ENCODE data around the gene MRC1. TPM values are rescaled to one million over a fixed set of nuclear protein-coding genes. Genes with fewer than 3 reads are reported as not detected.

Gene MRC1
- total and polyA plus RNA-seq, 2 donors (not counting 1 experiment from before 2014, with no cell fraction given): 0.12 TPM; not detected in 1

DNA sequence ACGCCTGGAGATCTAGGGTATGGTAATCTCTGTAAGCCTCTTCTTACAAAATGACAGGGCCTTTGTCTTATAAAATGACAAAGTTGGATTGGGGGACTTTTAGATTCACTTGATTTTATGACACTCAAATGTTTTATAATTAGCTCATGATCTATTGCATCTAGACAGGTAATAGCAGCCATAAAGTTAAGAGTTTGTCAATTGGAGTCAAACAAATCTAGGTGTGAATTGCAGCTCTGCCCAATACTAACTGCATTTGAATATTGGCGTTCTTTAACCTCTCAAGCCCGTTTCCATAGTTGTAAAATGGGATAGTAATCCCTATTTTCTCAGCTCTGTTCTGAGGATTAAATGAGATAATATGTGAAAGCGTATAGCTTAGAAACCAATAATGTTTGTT is 14.1 kb upstream of the MRC1 start:
- H3K27me3 ChIP-seq (replicated peaks in 1 of 4; ENCODE audit: control extremely low read depth in 1 of 4, control insufficient read depth in 3 of 4, insufficient read depth in 4 of 4, low read length in 3 of 4): no peaks in the 10 kb centered on the region
- Mint-ChIP-seq H3K9me3 (ENCODE audit: insufficient read depth) (no peaks in the 10 kb centered on the region), H3K27ac (no peak overlapping the region), H3K4me3 (no peak overlapping the region), H3K4me1 (no peaks in the 10 kb centered on the region), H3K27me3 (no peaks in the 10 kb centered on the region)
- no peak overlapping the region for H3K4me3 ChIP-seq (ENCODE audit: control extremely low read depth in 1 of 5, extremely low read depth in 1 of 5, insufficient read depth in 1 of 5, low read depth in 2 of 5, low read length in 4 of 5)
- H3K27ac ChIP-seq (ENCODE audit: low read length in 2 of 2): no peak overlapping the region
- CTCF ChIA-PET: no interaction called here
- DNase-seq (no peak), ATAC-seq (ENCODE audit: low read depth) (no peak)
- H3K9me3 ChIP-seq (ENCODE audit: control extremely low read depth in 1 of 3, control insufficient read depth in 2 of 3, insufficient read depth in 1 of 3, low read length in 2 of 3): no peaks in the 10 kb centered on the region
- no peak for TF ChIP-seq EZH2 (IDR thresholded peaks at IDR 0.05; ENCODE audit: borderline replicate concordance, insufficient read depth, low read depth, low read length, poor library complexity, severe bottlenecking)
- TF ChIP-seq, protein P1, sequence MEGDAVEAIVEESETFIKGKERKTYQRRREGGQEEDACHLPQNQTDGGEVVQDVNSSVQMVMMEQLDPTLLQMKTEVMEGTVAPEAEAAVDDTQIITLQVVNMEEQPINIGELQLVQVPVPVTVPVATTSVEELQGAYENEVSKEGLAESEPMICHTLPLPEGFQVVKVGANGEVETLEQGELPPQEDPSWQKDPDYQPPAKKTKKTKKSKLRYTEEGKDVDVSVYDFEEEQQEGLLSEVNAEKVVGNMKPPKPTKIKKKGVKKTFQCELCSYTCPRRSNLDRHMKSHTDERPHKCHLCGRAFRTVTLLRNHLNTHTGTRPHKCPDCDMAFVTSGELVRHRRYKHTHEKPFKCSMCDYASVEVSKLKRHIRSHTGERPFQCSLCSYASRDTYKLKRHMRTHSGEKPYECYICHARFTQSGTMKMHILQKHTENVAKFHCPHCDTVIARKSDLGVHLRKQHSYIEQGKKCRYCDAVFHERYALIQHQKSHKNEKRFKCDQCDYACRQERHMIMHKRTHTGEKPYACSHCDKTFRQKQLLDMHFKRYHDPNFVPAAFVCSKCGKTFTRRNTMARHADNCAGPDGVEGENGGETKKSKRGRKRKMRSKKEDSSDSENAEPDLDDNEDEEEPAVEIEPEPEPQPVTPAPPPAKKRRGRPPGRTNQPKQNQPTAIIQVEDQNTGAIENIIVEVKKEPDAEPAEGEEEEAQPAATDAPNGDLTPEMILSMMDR (IDR thresholded peaks at IDR 0.05): no peak
- H2AFZ ChIP-seq (ENCODE audit: insufficient read depth, low read depth, low read length, poor library complexity, severe bottlenecking): no peak overlapping the region
- H3K79me2 ChIP-seq (ENCODE audit: control insufficient read depth, insufficient read depth, low read length): no peaks in the 10 kb centered on the region
- H4K20me1 ChIP-seq (ENCODE audit: control insufficient read depth, insufficient read depth, low read length, poor library complexity, severe bottlenecking): no peaks in the 10 kb centered on the region
- WGBS (ENCODE audit: insufficient coverage): no CpG with 5 or more reads among the region's 4 CpGs
- intact Hi-C loops (cut with micrococcal nuclease): no loop called here
- H3K9ac ChIP-seq (ENCODE audit: low read length): no peak overlapping the region
- no peaks in the 10 kb centered on the region for H3K4me1 ChIP-seq (ENCODE audit: control insufficient read depth in 2 of 2, insufficient read depth in 2 of 2, low read length in 2 of 2)
- no peak overlapping the region for H3K4me2 ChIP-seq (replicated peaks; ENCODE audit: low read depth, low read length, poor library complexity, severe bottlenecking)
- no peaks in the 10 kb centered on the region for H3K36me3 ChIP-seq (replicated peaks in 1 of 2; ENCODE audit: control extremely low read depth in 1 of 2, control insufficient read depth in 1 of 2, extremely low read depth in 1 of 2, insufficient read depth in 2 of 2, low read length in 1 of 2)
- POLR2A ChIA-PET: no interaction called here

DNA sequence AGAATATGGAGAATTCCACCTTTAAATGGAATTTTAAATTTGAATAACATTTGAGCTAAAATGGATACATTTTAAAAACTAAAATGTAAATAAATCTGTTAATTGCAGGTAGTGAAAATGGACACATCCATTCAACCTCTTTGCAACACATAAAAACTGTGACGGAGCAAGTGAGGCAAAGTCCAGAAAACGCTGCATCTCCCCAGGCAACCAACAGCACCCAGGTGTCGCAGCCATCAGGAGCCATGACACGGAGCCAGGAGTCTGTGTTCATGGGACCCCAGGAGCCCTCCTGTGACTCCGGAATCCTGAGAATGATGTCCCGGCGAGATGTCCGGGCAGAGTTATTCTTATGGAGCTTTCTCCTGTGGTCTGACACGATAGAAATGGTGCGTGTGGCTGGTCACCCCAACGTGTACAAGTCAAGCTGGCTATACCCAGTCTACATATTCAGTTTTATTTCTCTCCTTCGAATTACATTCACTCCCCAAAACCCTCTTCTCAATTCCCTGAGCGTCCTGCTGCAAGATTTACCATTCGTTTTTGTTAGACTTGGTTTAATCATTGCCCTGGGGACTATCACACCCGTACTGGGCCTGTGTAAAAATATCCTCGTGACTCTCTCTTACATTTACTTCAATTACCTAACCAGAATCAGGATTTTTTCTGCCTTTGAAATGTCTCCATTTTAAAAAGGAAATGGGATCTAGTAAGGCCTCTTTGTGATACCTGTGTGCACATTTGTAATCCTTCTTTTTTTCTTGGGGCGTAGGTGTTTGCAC is 13.1 kb upstream of the MRC1 start:
- no peaks in the 10 kb centered on the region for H3K4me1 ChIP-seq (ENCODE audit: control insufficient read depth in 2 of 2, insufficient read depth in 2 of 2, low read length in 2 of 2)
- Mint-ChIP-seq H3K27me3 (no peaks in the 10 kb centered on the region), H3K4me1 (no peaks in the 10 kb centered on the region), H3K9me3 (ENCODE audit: insufficient read depth) (no peaks in the 10 kb centered on the region), H3K4me3 (no peak overlapping the region), H3K27ac (no peak overlapping the region)
- POLR2A ChIA-PET: no interaction called here
- no peak overlapping the region for H2AFZ ChIP-seq (ENCODE audit: insufficient read depth, low read depth, low read length, poor library complexity, severe bottlenecking)
- no peaks in the 10 kb centered on the region for H3K9me3 ChIP-seq (ENCODE audit: control extremely low read depth in 1 of 3, control insufficient read depth in 2 of 3, insufficient read depth in 1 of 3, low read length in 2 of 3)
- no peak for TF ChIP-seq EZH2 (IDR thresholded peaks at IDR 0.05; ENCODE audit: borderline replicate concordance, insufficient read depth, low read depth, low read length, poor library complexity, severe bottlenecking)
- TF ChIP-seq, protein P1 (IDR thresholded peaks at IDR 0.05): no peak
- DNase-seq (no peak), ATAC-seq (ENCODE audit: low read depth) (no peak)
- no peaks in the 10 kb centered on the region for H3K27me3 ChIP-seq (replicated peaks in 1 of 4; ENCODE audit: control extremely low read depth in 1 of 4, control insufficient read depth in 3 of 4, insufficient read depth in 4 of 4, low read length in 3 of 4)
- CTCF ChIA-PET: no interaction called here
- H3K4me2 ChIP-seq (replicated peaks; ENCODE audit: low read depth, low read length, poor library complexity, severe bottlenecking): no peak overlapping the region
- no peaks in the 10 kb centered on the region for H3K79me2 ChIP-seq (ENCODE audit: control insufficient read depth, insufficient read depth, low read length)
- H3K27ac ChIP-seq (ENCODE audit: low read length in 2 of 2): no peak overlapping the region
- WGBS (ENCODE audit: insufficient coverage): 93% methylated on average over 12 of the region's 17 CpGs
- H3K4me3 ChIP-seq (ENCODE audit: control extremely low read depth in 1 of 5, extremely low read depth in 1 of 5, insufficient read depth in 1 of 5, low read depth in 2 of 5, low read length in 4 of 5): no peak overlapping the region
- no peak overlapping the region for H3K9ac ChIP-seq (ENCODE audit: low read length)
- intact Hi-C loops (cut with micrococcal nuclease): no loop called here
- no peaks in the 10 kb centered on the region for H4K20me1 ChIP-seq (ENCODE audit: control insufficient read depth, insufficient read depth, low read length, poor library complexity, severe bottlenecking)
- H3K36me3 ChIP-seq (replicated peaks in 1 of 2; ENCODE audit: control extremely low read depth in 1 of 2, control insufficient read depth in 1 of 2, extremely low read depth in 1 of 2, insufficient read depth in 2 of 2, low read length in 1 of 2): no peaks in the 10 kb centered on the region

Data from B cell (primary cell).